ENCODE data around the gene ARL4D. TPM values are rescaled to one million over a fixed set of nuclear protein-coding genes. Genes with fewer than 3 reads are reported as not detected.
"Not testable (repeated sequence)": the region's sequence is repeated elsewhere in the genome, so short reads cannot be mapped to it uniquely, and the experiment has no call there.

Gene ARL4D
- total RNA-seq, 1 experiment from 2014 or later: 4.5 TPM

DNA sequence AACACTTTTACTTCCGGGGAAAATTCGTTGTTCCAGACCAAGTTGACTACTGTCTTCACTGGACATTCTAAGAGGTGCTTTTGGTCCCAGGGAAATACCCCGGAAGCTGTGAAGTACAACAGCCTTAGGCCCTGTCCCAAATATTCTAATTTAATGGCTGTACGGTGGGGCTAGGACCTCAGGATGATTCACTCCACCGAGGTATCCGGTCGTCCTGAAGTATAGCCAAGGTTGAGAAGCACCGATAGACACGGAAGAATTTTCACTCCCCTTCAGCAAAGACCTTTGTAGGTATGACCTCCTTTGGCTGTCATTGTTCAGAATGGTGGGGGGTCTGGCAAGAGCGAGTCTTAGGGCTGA is 34.9 kb upstream of the ARL4D start:
- no peak for TF ChIP-seq POLR2AphosphoS5 (IDR thresholded peaks at IDR 0.05; ENCODE audit: low read depth, low read length)
- no peak for TF ChIP-seq REST (IDR thresholded peaks at IDR 0.05; ENCODE audit: insufficient read depth in 1 of 2, low read depth in 2 of 2, low read length in 1 of 2)
- TF ChIP-seq SIN3A (IDR thresholded peaks at IDR 0.05; ENCODE audit: borderline replicate concordance, insufficient read depth, low read depth, low read length): no peak
- no peak for TF ChIP-seq TCF7L2 (IDR thresholded peaks at IDR 0.05; ENCODE audit: low read depth, low read length)
- no peak for TF ChIP-seq CTCF (IDR thresholded peaks at IDR 0.05)
- H3K27ac ChIP-seq (ENCODE audit: low read length): peak overlapping the region; percentile 54; the same call in 1 of the 2 replicates
- ATAC-seq (no peak), DNase-seq (ENCODE audit: low read depth, low spot score) (no peak)
- peaks cover 15% of the 10 kb centered on the region for H3K4me1 ChIP-seq (ENCODE audit: control insufficient read depth, insufficient read depth, low read length)
- H3K4me3 ChIP-seq (ENCODE audit: low read depth in 2 of 2, low read length in 2 of 2): no peak overlapping the region
- no TSS peak for BruUV-seq (replicated peaks)
- intact Hi-C loops (cut with micrococcal nuclease; ENCODE audit: unreplicated experiment) (no loop called here), in situ Hi-C loops (cut with HindIII; ENCODE audit: low pct_unique_long_range_greater_than_20kb, low sequenced_read_pairs) (no loop called here)
- H3K9me3 ChIP-seq (ENCODE audit: control insufficient read depth, insufficient read depth, low read depth, low read length): no peaks in the 10 kb centered on the region
- POLR2A ChIA-PET: no interaction called here
- H3K36me3 ChIP-seq (ENCODE audit: control insufficient read depth, insufficient read depth, low read length): no peaks in the 10 kb centered on the region
- no peaks in the 10 kb centered on the region for H3K27me3 ChIP-seq (ENCODE audit: control insufficient read depth, insufficient read depth, low read length)
- CTCF ChIA-PET: interaction anchor here (0.6 kb wide), 1 partner anchor 120 kb away, joined by 3 read pairs; the partner anchor contains the start of gene DHX8

DNA sequence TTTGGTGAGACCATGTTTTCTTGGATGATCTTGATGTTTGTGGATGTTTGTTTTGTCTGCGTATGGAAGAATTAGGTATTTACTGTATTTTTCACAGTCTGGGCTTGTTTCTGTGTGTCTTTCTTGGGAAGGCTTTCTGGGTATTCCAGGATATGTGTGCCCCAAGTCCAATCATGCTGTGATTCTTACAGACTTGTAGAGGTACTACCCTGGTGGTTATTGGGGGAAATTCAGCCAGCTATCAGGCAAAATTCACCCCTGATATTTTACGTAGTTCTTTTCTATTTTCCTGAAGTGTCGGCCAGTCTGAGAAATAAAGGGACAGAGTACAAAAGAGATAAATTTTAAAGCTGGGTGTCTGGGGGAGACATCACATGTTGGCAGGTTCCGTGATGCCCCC is 33.4 kb upstream of the ARL4D start:
- BruUV-seq (replicated peaks): no TSS peak
- no peaks in the 10 kb centered on the region for H3K9me3 ChIP-seq (ENCODE audit: control insufficient read depth, insufficient read depth, low read depth, low read length)
- intact Hi-C loops (cut with micrococcal nuclease; ENCODE audit: unreplicated experiment): no loop called here
- H3K4me1 ChIP-seq (ENCODE audit: control insufficient read depth, insufficient read depth, low read length): peaks cover 12% of the 10 kb centered on the region
- H3K27ac ChIP-seq (ENCODE audit: low read length): no peak overlapping the region
- TF ChIP-seq POLR2AphosphoS5 (IDR thresholded peaks at IDR 0.05; ENCODE audit: low read depth, low read length): no peak
- 0 out of 2 replicates have a peak, but pooled peaks have one; percentile 27 for TF ChIP-seq CTCF (IDR thresholded peaks at IDR 0.05)
- H3K4me3 ChIP-seq (ENCODE audit: low read depth in 2 of 2, low read length in 2 of 2): no peak overlapping the region
- H3K36me3 ChIP-seq (ENCODE audit: control insufficient read depth, insufficient read depth, low read length): no peaks in the 10 kb centered on the region
- DNase-seq (ENCODE audit: low read depth, low spot score): no peak
- in situ Hi-C loops (cut with HindIII; ENCODE audit: low pct_unique_long_range_greater_than_20kb, low sequenced_read_pairs): no loop called here
- no peaks in the 10 kb centered on the region for H3K27me3 ChIP-seq (ENCODE audit: control insufficient read depth, insufficient read depth, low read length)
- ChIA-PET CTCF (no interaction called here), POLR2A (no interaction called here)
- no peak for ATAC-seq

DNA sequence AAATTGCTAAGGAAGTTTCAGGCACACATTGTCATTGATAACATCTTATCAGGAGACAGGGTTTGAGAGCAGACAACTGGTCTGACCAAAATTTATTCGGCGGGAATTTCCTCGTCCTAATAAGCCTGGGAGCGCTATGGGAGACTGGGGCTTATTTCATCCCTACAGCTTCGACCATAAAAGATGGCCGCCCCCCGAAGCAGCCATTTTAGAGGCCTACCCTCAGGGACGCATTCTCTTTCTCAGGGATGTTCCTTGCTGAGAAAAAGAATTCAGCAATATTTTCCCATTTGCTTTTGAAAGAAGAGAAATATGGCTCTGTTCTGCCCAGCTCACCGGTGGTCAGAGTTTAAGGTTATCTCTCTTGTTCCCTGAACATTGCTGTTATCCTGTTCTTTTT is 32.9 kb upstream of the ARL4D start:
- H3K36me3 ChIP-seq (ENCODE audit: control insufficient read depth, insufficient read depth, low read length); ATAC-seq; H3K9me3 ChIP-seq (ENCODE audit: control insufficient read depth, insufficient read depth, low read depth, low read length); DNase-seq (ENCODE audit: low read depth, low spot score); H3K27ac ChIP-seq (ENCODE audit: low read length); intact Hi-C loops (cut with micrococcal nuclease; ENCODE audit: unreplicated experiment); POLR2A ChIA-PET; H3K27me3 ChIP-seq (ENCODE audit: control insufficient read depth, insufficient read depth, low read length); BruUV-seq (replicated peaks); H3K4me3 ChIP-seq (ENCODE audit: low read depth in 2 of 2, low read length in 2 of 2); in situ Hi-C loops (cut with HindIII; ENCODE audit: low pct_unique_long_range_greater_than_20kb, low sequenced_read_pairs); CTCF ChIA-PET: not testable (repeated sequence)
- peaks cover 12% of the 10 kb centered on the region for H3K4me1 ChIP-seq (ENCODE audit: control insufficient read depth, insufficient read depth, low read length)

All from Panc1 (cell line).